HEK293T (cell line): Measurements from ENCODE around the gene FKBP5.
"Not testable (repeated sequence)": the region's sequence is repeated elsewhere in the genome, so short reads cannot be mapped to it uniquely, and the experiment has no call there.

Experiments used
- ELF4 ChIP-seq: fragments of 450-650 bp; IDR thresholded peaks from 2 replicates; pipeline ENCODE4 v1.6.1; 2017; ENCODE audit warnings: antibody characterized with exemption
- FOXK2 ChIP-seq: fragments of 450-650 bp; IDR thresholded peaks from 2 replicates; pipeline ENCODE4 v1.6.1; 2016; ENCODE audit warnings: mild to moderate bottlenecking
- FOXM1 ChIP-seq: fragments of 450-650 bp; IDR thresholded peaks from 2 replicates; pipeline ENCODE4 v1.6.1; 2017; ENCODE audit warnings: mild to moderate bottlenecking, borderline replicate concordance
- SP1 ChIP-seq: fragments of 450-650 bp; IDR thresholded peaks from 2 replicates; pipeline ENCODE4 v1.6.1; 2017

- not testable (repeated sequence) for TF ChIP-seq FOXM1, FOXK2, ELF4, SP1
These were observed 15.4 kb downstream of the FKBP5 start for GRCh38 chr6:35673284-35673666.
